H1 (cell line): ENCODE results near the gene SRCIN1. TPM values are rescaled to one million over a fixed set of nuclear protein-coding genes. Genes with fewer than 3 reads are reported as not detected.

Experiments
- CTCF ChIA-PET: fragments of 300-600 bp; sonication (Branson Sonifier 250); formaldehyde crosslinking; loops from one replicate; lab custom pipeline; 2021; ENCODE audit not compliant: partially characterized antibody; lab: Charles Lee
- POLR2A ChIA-PET: fragments of 300-600 bp; sonication (Branson Sonifier 250); formaldehyde crosslinking; loops from one replicate; lab custom pipeline; 2021; ENCODE audit warnings: inconsistent platforms; ENCODE audit not compliant: partially characterized antibody; lab: Charles Lee
- DNase-seq, 2 experiments: peaks; one replicate each; pipeline versions ENCODE4 v3.0.0 to v3.0.0-alpha.2; 2010 to 2022; ENCODE audit warnings: low spot score in 2 of 2, low read depth in 1 of 2, mixed read lengths in 1 of 2
- FAIRE-seq: peaks from 2 replicates; lab custom pipeline; 2011; peaks lifted over from hg19 to GRCh38; lab: Jason Lieb, UNC
- H2AFZ ChIP-seq: 2 replicates; pipeline ENCODE4 v1.8.1; 2012; ENCODE audit warnings: low read length, inconsistent platforms
- H2AK5ac ChIP-seq: 2 replicates; pipeline ENCODE4 v1.6.1; 2013; ENCODE audit warnings: low read depth, low read length
- H2BK120ac ChIP-seq: replicated peaks from 2 replicates; pipeline ENCODE3; 2013; ENCODE audit warnings: low read depth, low read length, inconsistent platforms
- H2BK12ac ChIP-seq: 2 replicates; pipeline ENCODE4 v1.6.1; 2013; ENCODE audit warnings: low read depth, low read length
- H2BK15ac ChIP-seq: 2 replicates; pipeline ENCODE4 v1.6.1; 2013; ENCODE audit warnings: low read length
- H2BK20ac ChIP-seq: 2 replicates; pipeline ENCODE4 v1.6.1; 2013; ENCODE audit warnings: low read length
- H2BK5ac ChIP-seq: 2 replicates; pipeline ENCODE4 v1.6.1; 2013; ENCODE audit warnings: low read depth, low read length
- H3K14ac ChIP-seq: 2 replicates; pipeline ENCODE4 v1.6.1; 2013; ENCODE audit warnings: inconsistent platforms; ENCODE audit not compliant: insufficient read length
- H3K18ac ChIP-seq: 2 replicates; pipeline ENCODE4 v1.6.1; 2013; ENCODE audit warnings: low read length; ENCODE audit errors: extremely low read depth
- H3K23ac ChIP-seq: 2 replicates; pipeline ENCODE4 v1.6.1; 2013; ENCODE audit warnings: inconsistent platforms; ENCODE audit not compliant: insufficient read length
- H3K23me2 ChIP-seq: 2 replicates; pipeline ENCODE4 v1.6.1; 2013; ENCODE audit warnings: low read depth, low read length
- H3K27ac ChIP-seq: 2 replicates; pipeline ENCODE4 v1.6.1; 2011; ENCODE audit warnings: low read depth, low read length, inconsistent platforms
- H3K27me3 ChIP-seq, 4 experiments: replicated peaks in 1 of 4; 1 replicate in 1 of 4; 2 replicates in 3 of 4; pipeline versions ENCODE4 v1.6.1 to v1.8.1; 2011 to 2013; ENCODE audit warnings: low read length in 3 of 4, mild to moderate bottlenecking in 3 of 4, inconsistent platforms in 2 of 4, mixed read lengths in 2 of 4, moderate library complexity in 1 of 4; ENCODE audit not compliant: control insufficient read depth in 3 of 4, insufficient read depth in 3 of 4; ENCODE audit errors: extremely low read depth in 1 of 4
- H3K36me3 ChIP-seq, 4 experiments: 2 replicates each; pipeline versions ENCODE4 v1.6.1 to v1.8.1; 2011 to 2013; ENCODE audit warnings: mild to moderate bottlenecking in 4 of 4, low read length in 3 of 4, moderate library complexity in 2 of 4, control low read depth in 1 of 4, inconsistent platforms in 1 of 4; ENCODE audit not compliant: insufficient read depth in 4 of 4, control insufficient read depth in 2 of 4
- H3K4ac ChIP-seq: replicated peaks from 2 replicates; pipeline ENCODE3; 2013; ENCODE audit warnings: low read length, low read depth, mixed read lengths, inconsistent platforms; ENCODE audit not compliant: insufficient read length
- H3K4me1 ChIP-seq, 4 experiments: replicated peaks in 1 of 4; 1 replicate in 1 of 4; 2 replicates in 3 of 4; pipeline versions ENCODE4 v1.6.1 to v1.8.1; 2011 to 2013; ENCODE audit warnings: low read length in 3 of 4, inconsistent platforms in 2 of 4, mixed read lengths in 1 of 4; ENCODE audit not compliant: insufficient read depth in 4 of 4, control insufficient read depth in 3 of 4
- H3K4me2 ChIP-seq, 2 experiments: 2 replicates each; pipeline versions ENCODE4 v1.6.1 to v1.8.1; 2011 to 2013; ENCODE audit warnings: low read depth in 2 of 2, low read length in 2 of 2, control low read depth in 1 of 2, inconsistent platforms in 1 of 2, mild to moderate bottlenecking in 1 of 2; ENCODE audit not compliant: insufficient read depth in 1 of 2
- H3K4me3 ChIP-seq, 4 experiments: fragments of 200-600, 300-600 bp in 1 of 4; sonication (generic), shearing (Covaris generic), sonication (Bioruptor Twin) in 1 of 4; 2 replicates each; pipeline versions ENCODE4 v1.5.1 to v1.8.1; 2011 to 2016; ENCODE audit warnings: low read length in 4 of 4, low read depth in 3 of 4, control low read depth in 2 of 4, inconsistent platforms in 2 of 4, mild to moderate bottlenecking in 2 of 4, mixed read lengths in 1 of 4, moderate library complexity in 1 of 4; ENCODE audit not compliant: insufficient read depth in 2 of 4; ENCODE audit errors: extremely low read depth in 1 of 4
- H3K56ac ChIP-seq: replicated peaks from 2 replicates; pipeline ENCODE3; 2013; ENCODE audit warnings: low read depth, mild to moderate bottlenecking, mixed read lengths, low read length, inconsistent platforms; ENCODE audit not compliant: insufficient read length
- H3K79me1 ChIP-seq: 2 replicates; pipeline ENCODE4 v1.6.1; 2013; ENCODE audit warnings: low read depth, low read length, control low read depth
- H3K79me2 ChIP-seq, 2 experiments: 2 replicates each; pipeline versions ENCODE4 v1.6.1 to v1.8.1; 2012 to 2013; ENCODE audit warnings: low read length in 2 of 2, mild to moderate bottlenecking in 2 of 2, inconsistent platforms in 1 of 2; ENCODE audit not compliant: insufficient read depth in 2 of 2, control insufficient read depth in 1 of 2
- H3K9ac ChIP-seq, 4 experiments: replicated peaks in 1 of 4; 1 replicate in 1 of 4; 2 replicates in 3 of 4; pipeline versions ENCODE4 v1.6.1 to v1.8.1; 2011 to 2013; ENCODE audit warnings: low read depth in 3 of 4, low read length in 3 of 4, control low read depth in 2 of 4, mild to moderate bottlenecking in 2 of 4, moderate library complexity in 2 of 4, inconsistent platforms in 1 of 4; ENCODE audit errors: extremely low read depth in 1 of 4
- H3K9me3 ChIP-seq, 2 experiments: 2 replicates each; pipeline versions ENCODE4 v1.6.1 to v1.8.1; 2012 to 2013; ENCODE audit warnings: mild to moderate bottlenecking in 2 of 2, moderate library complexity in 2 of 2, control low read depth in 1 of 2, inconsistent platforms in 1 of 2, low read depth in 1 of 2, low read length in 1 of 2, mixed read lengths in 1 of 2; ENCODE audit not compliant: insufficient read depth in 2 of 2
- H4K20me1 ChIP-seq, 2 experiments: replicated peaks in 1 of 2; 2 replicates each; pipeline versions ENCODE3 to v1.8.1; 2011 to 2013; ENCODE audit warnings: inconsistent platforms in 2 of 2, low read length in 2 of 2, mild to moderate bottlenecking in 1 of 2; ENCODE audit not compliant: insufficient read depth in 2 of 2, control insufficient read depth in 1 of 2
- H4K5ac ChIP-seq: 2 replicates; pipeline ENCODE4 v1.6.1; 2013; ENCODE audit warnings: low read length, low read depth, mixed read lengths, inconsistent platforms; ENCODE audit not compliant: insufficient read length
- H4K8ac ChIP-seq: 2 replicates; pipeline ENCODE4 v1.8.0; 2013; ENCODE audit warnings: mild to moderate bottlenecking, moderate library complexity, low read length, inconsistent platforms; ENCODE audit not compliant: insufficient read depth; ENCODE audit errors: extremely low read depth
- H4K91ac ChIP-seq: replicated peaks from 2 replicates; pipeline ENCODE3; 2013; ENCODE audit warnings: low read length, mixed read lengths, inconsistent platforms; ENCODE audit not compliant: insufficient read length
- BACH1 ChIP-seq: IDR thresholded peaks from 2 replicates; pipeline ENCODE4 v1.6.1; 2012; ENCODE audit warnings: low read length, improper control_type of control experiment
- CHD2 ChIP-seq: IDR thresholded peaks from 2 replicates; pipeline ENCODE4 v1.6.1; 2012; ENCODE audit warnings: low read length, improper control_type of control experiment
- EP300 ChIP-seq, 2 experiments: IDR thresholded peaks; 1 replicate in 1 of 2; 2 replicates in 1 of 2; pipeline ENCODE4 v1.6.1; 2011 to 2012; ENCODE audit warnings: low read depth in 2 of 2, low read length in 2 of 2, mild to moderate bottlenecking in 2 of 2, borderline replicate concordance in 1 of 2, inconsistent platforms in 1 of 2, moderate library complexity in 1 of 2
- EZH2 ChIP-seq: fragments of 200-600 bp; sonication (generic); IDR thresholded peaks from 2 replicates; pipeline ENCODE4 v1.7.1; 2012; ENCODE audit warnings: low read depth, mild to moderate bottlenecking, moderate library complexity, low read length, inconsistent platforms; ENCODE audit not compliant: severe bottlenecking
- KDM4A ChIP-seq: IDR thresholded peaks from one replicate; pipeline ENCODE4 v1.7.1; 2012; ENCODE audit warnings: low read depth, mild to moderate bottlenecking, moderate library complexity, low read length, inconsistent platforms; ENCODE audit not compliant: severe bottlenecking
- MAFK ChIP-seq: IDR thresholded peaks from 2 replicates; pipeline ENCODE4 v1.6.1; 2012; ENCODE audit warnings: low read depth, mild to moderate bottlenecking, improper control_type of control experiment, low read length
- NANOG ChIP-seq: IDR thresholded peaks from 2 replicates; pipeline ENCODE4 v1.6.1; 2011; ENCODE audit warnings: low read length, low read depth, mild to moderate bottlenecking, inconsistent platforms; ENCODE audit not compliant: insufficient read depth, poor library complexity, severe bottlenecking
- RAD21 ChIP-seq, 2 experiments: IDR thresholded peaks in 1 of 2; conservative IDR thresholded peaks in 1 of 2; 2 replicates each; pipeline ENCODE4 v1.6.1; 2011; ENCODE audit warnings: low read depth in 2 of 2, low read length in 2 of 2, improper control_type of control experiment in 1 of 2, inconsistent platforms in 1 of 2, mild to moderate bottlenecking in 1 of 2, moderate library complexity in 1 of 2
- RXRA ChIP-seq: IDR thresholded peaks from 2 replicates; pipeline ENCODE4 v1.6.1; 2011; ENCODE audit warnings: low read depth, mild to moderate bottlenecking, low read length, moderate library complexity; ENCODE audit not compliant: insufficient read depth
- SP4 ChIP-seq: IDR thresholded peaks from 2 replicates; pipeline ENCODE4 v1.6.1; 2012; ENCODE audit warnings: low read length, inconsistent platforms
- SUZ12 ChIP-seq: fragments of 200-600 bp; sonication (generic); IDR thresholded peaks from 2 replicates; pipeline ENCODE4 v1.6.1; 2012; ENCODE audit warnings: mild to moderate bottlenecking, inconsistent platforms, low read length, moderate library complexity, mixed read lengths
- TAF1 ChIP-seq: IDR thresholded peaks from 2 replicates; pipeline ENCODE4 v1.6.1; 2011; ENCODE audit warnings: mild to moderate bottlenecking, low read depth, low read length
- YY1 ChIP-seq: IDR thresholded peaks from 2 replicates; pipeline ENCODE4 v1.6.1; 2011; ENCODE audit warnings: low read depth, mild to moderate bottlenecking, low read length
- WGBS, 2 experiments: shearing (Covaris generic) in 1 of 2; methylation state at CpG; one replicate each; pipeline versions ENCODE4 v1.1.6 to v1.1.7; 2013 to 2015; ENCODE audit warnings: low lambda C conversion rate in 2 of 2, mixed read lengths in 2 of 2, inconsistent platforms in 1 of 2, low coverage in 1 of 2, missing lambda C conversion rate in 1 of 2; ENCODE audit not compliant: insufficient replicate concordance in 2 of 2, insufficient coverage in 1 of 2, insufficient read length in 1 of 2; ENCODE audit errors: extremely low coverage in 1 of 2, missing lambda C conversion rate in 1 of 2; 5-methylcytosine and 5-hydroxymethylcytosine counted together
- polyA plus RNA-seq, 7 experiments: library from polyadenylated mRNA; depleted of rRNA in 3 of 7; stranded (reverse) in 5 of 7; unstranded in 2 of 7; fragments of >200 nt in 5 of 7; fragments of 200-250 nt in 2 of 7; gene quantifications; 1 replicate in 5 of 7; 2 replicates in 1 of 7; 4 replicates in 1 of 7; pipeline versions ENCODE4 v1.2.1 to v1.2.3, GENCODE V29; 2011 to 2013; ENCODE audit warnings: missing spikeins in 2 of 7, mixed read lengths in 2 of 7
- total RNA-seq: library from RNA; stranded (reverse); fragmentation: NEBNext Ultra II Directional; extraction: Animal tissue kit (Norgen Biotek cat#: 25700); gene quantifications from 2 replicates; pipeline ENCODE4 v1.2.1, GENCODE V29; 2021

The SRCIN1 gene
- total and polyA plus RNA-seq, 2 of the 8 experiments (the other 6 are each of a cell fraction or from before 2014, with no cell fraction given), result 2.8 to 3.8 TPM

- FAIRE-seq, result no peak
- Histone ChIP-seq H2AFZ (no peak overlapping the region), H3K27me3 (no peaks in the 10 kb centered on the region; a peak in 1 of 7 replicates), H2BK5ac (no peak overlapping the region), H2BK120ac (no peak overlapping the region), H4K8ac (no peak overlapping the region), H2AK5ac (no peak overlapping the region), H4K20me1 (peaks cover 1 to 2% of the 10 kb centered on the region in 2 experiments), H3K4me2 (no peak overlapping the region), H4K91ac (no peak overlapping the region), H3K79me1 (no peaks in the 10 kb centered on the region), H2BK20ac (no peak overlapping the region), H3K36me3 (no peaks in the 10 kb centered on the region), H3K4me3 (no peak overlapping the region), H3K4ac (no peak overlapping the region), H3K4me1 (peaks cover 0 to 7% (median 0%) of the 10 kb centered on the region in 4 experiments; a peak in 2 of 7 replicates), H3K9me3 (no peaks in the 10 kb centered on the region), H3K27ac (no peak overlapping the region), H3K79me2 (no peaks in the 10 kb centered on the region), H4K5ac (no peak overlapping the region), H3K9ac (no peak overlapping the region), H3K56ac (no peak overlapping the region), H2BK12ac (no peak overlapping the region), H3K23ac (no peak overlapping the region), H3K14ac (no peak overlapping the region), H3K23me2 (no peaks in the 10 kb centered on the region), H3K18ac (no peak overlapping the region), H2BK15ac (no peak overlapping the region)
- CTCF ChIA-PET, result interaction anchor here (0.5 to 38.1 kb wide), 15 partner anchors 3 to 151 kb away, joined by 3 to 914 read pairs (median 9); partner anchors contain the start of gene SRCIN1
- no peak for TF ChIP-seq NANOG
- TF ChIP-seq YY1, result no peak
- TF ChIP-seq RAD21 (IDR thresholded peaks at IDR 0.05 in 1 of 2, conservative IDR thresholded peaks at IDR 0.05 in 1 of 2; ENCODE audit: low read depth in 2 of 2, low read length in 2 of 2), result no peak
- no peak for TF ChIP-seq TAF1
- no peak for TF ChIP-seq SP4
- no peak for TF ChIP-seq EZH2
- TF ChIP-seq EP300 (IDR thresholded peaks at IDR 0.05; ENCODE audit: borderline replicate concordance in 1 of 2, low read depth in 2 of 2, low read length in 2 of 2), result no peak
- TF ChIP-seq KDM4A, result no peak
- no peak for TF ChIP-seq CHD2
- no peak for TF ChIP-seq MAFK
- no peak for TF ChIP-seq RXRA
- no peak for TF ChIP-seq BACH1
- TF ChIP-seq SUZ12, result no peak
- DNase-seq, result peak in 1 of 2 experiments; percentile 42
- POLR2A ChIA-PET, result interaction anchor here (0.6 to 1.2 kb wide), 2 partner anchors 10 to 13 kb away, joined by 3 to 4 read pairs; no protein-coding TSS in a partner anchor
- 93% methylated on average over 6 of the region's 10 CpGs; no CpG with 5 or more reads in 1 of the 2 experiments for WGBS, 2 experiments
Observed at GRCh38 chr17:38544175-38544838, 61.4 kb downstream of the SRCIN1 start.
